Activated CD8-positive, alpha-beta T cell treated with anti-CD3 and anti-CD28 coated beads for 36 hours (primary cell): ENCODE results near the gene KCNIP3. TPM values are rescaled to one million over a fixed set of nuclear protein-coding genes. Genes with fewer than 3 reads are reported as not detected.
"Not testable (repeated sequence)": the region's sequence is repeated elsewhere in the genome, so short reads cannot be mapped to it uniquely, and the experiment has no call there.

Experiments
- ATAC-seq: fragments of 200-7000 bp; cut with Tn5 transposase; one replicate; pipeline ENCODE4 v1.10.0; 2021; ENCODE audit warnings: mild to moderate bottlenecking, moderate library complexity
- CTCF ChIA-PET: fragments of 350-600 bp; sonication (Branson Sonifier 250); formaldehyde crosslinking; loops from one replicate; lab custom pipeline; 2021; ENCODE audit warnings: antibody characterized with exemption; lab: Charles Lee
- POLR2A ChIA-PET: fragments of 350-600 bp; sonication (Branson Sonifier 250); formaldehyde crosslinking; loops from one replicate; lab custom pipeline; 2021; ENCODE audit warnings: antibody characterized with exemption; lab: Charles Lee
- DNase-seq: peaks from one replicate; pipeline ENCODE4 v3.0.0-alpha.2; 2020
- H3K27ac Mint-ChIP-seq: one replicate; pipeline ENCODE4 v1.8.0; 2021; ENCODE audit warnings: mild to moderate bottlenecking, mixed read lengths
- H3K27me3 Mint-ChIP-seq: one replicate; pipeline ENCODE4 v1.8.0; 2021; ENCODE audit warnings: mixed read lengths
- H3K36me3 Mint-ChIP-seq: one replicate; pipeline ENCODE4 v1.8.0; 2021; ENCODE audit warnings: low read depth, mixed read lengths
- H3K4me1 Mint-ChIP-seq: one replicate; pipeline ENCODE4 v1.8.0; 2021; ENCODE audit warnings: low read depth, mixed read lengths
- H3K4me3 Mint-ChIP-seq: one replicate; pipeline ENCODE4 v1.8.0; 2021; ENCODE audit warnings: mild to moderate bottlenecking, moderate library complexity, mixed read lengths
- H3K9me3 Mint-ChIP-seq: one replicate; pipeline ENCODE4 v1.8.0; 2021; ENCODE audit warnings: mixed read lengths
- intact Hi-C: fragments of 100-400 bp; cut with micrococcal nuclease; formaldehyde crosslinking; loops from one replicate; pipeline ENCODE4 v1.10.0; 2022
- total RNA-seq, 2 experiments: library from RNA; stranded (reverse); gene quantifications; one replicate each; pipeline ENCODE4 v1.2.3, GENCODE V29; 2021
- TF ChIP-seq, protein P1 (sequence below): fragments of 200-600 bp; IDR thresholded peaks from one replicate; pipeline ENCODE4 v1.8.0; 2022; ENCODE audit warnings: antibody characterized with exemption, mild to moderate bottlenecking

Gene KCNIP3
- total RNA-seq, 2 experiments from 2014 or later: not detected

DNA sequence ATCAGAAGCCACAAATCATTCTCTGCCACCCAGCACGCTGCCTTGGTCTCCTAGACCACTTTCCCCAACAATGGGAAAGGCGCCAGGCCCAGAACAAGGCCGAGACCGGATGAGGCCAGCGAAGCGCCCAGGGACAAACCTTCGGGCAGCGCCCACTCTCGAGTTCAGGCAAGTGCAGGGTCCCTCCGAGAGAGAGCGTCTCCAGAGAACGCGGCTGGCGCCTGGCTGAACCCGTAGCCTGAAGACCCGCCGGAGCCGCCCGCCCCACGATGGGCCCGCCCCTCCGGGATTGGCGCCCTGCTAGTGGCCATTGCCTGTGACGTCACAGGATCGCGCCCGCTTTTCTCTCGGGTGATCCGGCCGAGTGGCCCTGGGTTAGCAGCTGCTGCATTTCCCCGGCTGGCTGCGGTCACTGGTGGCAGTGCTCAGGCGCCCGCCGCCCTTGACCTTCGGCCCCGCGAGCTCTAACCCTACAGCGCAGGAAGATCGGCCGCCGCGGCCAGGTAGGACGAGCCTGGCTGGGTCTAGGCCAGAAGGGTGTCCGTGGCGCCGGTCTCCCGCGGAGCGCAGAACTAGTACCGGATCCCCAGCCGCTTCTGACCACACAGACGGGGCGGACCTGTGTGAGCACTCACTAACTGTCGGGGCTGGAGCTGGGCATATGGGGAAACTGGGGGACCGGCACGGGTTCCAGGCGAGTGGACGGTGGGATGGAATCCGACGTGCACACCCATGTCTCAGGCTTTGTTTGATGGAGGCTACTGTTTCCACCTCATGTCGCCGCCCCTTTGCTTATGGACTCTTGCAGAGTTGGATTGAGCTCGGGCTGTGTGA, 105.4 kb downstream of the KCNIP3 start, which contains the start of gene FAHD2A:
Gene FAHD2A, plus strand, starts transcription at position 339 of the 834 bp plus-strand sequence. CDS start 2,851 bp downstream, outside the sequence.
- POLR2A ChIA-PET: interaction anchor here (1.0 kb wide), 1 partner anchor 58 kb away, joined by 3 read pairs; no protein-coding TSS in a partner anchor
- CTCF ChIA-PET: interaction anchor here (1.5 to 3.7 kb wide), 6 partner anchors 10 to 237 kb away, joined by 4 to 25 read pairs (median 10); partner anchors contain the start of gene ZNF2
- DNase-seq: peak; percentile 98
- Mint-ChIP-seq H3K9me3 (no peaks in the 10 kb centered on the region), H3K4me1 (peaks cover 16% of the 10 kb centered on the region), H3K27ac (peak within 1 kb of the TSS; percentile 95), H3K27me3 (no peaks in the 10 kb centered on the region), H3K4me3 (peak within 1 kb of the TSS; percentile 96), H3K36me3 (no peaks in the 10 kb centered on the region)
- ATAC-seq: peak; percentile 95
- intact Hi-C loops: no loop called here
- TF ChIP-seq, protein P1, sequence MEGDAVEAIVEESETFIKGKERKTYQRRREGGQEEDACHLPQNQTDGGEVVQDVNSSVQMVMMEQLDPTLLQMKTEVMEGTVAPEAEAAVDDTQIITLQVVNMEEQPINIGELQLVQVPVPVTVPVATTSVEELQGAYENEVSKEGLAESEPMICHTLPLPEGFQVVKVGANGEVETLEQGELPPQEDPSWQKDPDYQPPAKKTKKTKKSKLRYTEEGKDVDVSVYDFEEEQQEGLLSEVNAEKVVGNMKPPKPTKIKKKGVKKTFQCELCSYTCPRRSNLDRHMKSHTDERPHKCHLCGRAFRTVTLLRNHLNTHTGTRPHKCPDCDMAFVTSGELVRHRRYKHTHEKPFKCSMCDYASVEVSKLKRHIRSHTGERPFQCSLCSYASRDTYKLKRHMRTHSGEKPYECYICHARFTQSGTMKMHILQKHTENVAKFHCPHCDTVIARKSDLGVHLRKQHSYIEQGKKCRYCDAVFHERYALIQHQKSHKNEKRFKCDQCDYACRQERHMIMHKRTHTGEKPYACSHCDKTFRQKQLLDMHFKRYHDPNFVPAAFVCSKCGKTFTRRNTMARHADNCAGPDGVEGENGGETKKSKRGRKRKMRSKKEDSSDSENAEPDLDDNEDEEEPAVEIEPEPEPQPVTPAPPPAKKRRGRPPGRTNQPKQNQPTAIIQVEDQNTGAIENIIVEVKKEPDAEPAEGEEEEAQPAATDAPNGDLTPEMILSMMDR: no peak

DNA sequence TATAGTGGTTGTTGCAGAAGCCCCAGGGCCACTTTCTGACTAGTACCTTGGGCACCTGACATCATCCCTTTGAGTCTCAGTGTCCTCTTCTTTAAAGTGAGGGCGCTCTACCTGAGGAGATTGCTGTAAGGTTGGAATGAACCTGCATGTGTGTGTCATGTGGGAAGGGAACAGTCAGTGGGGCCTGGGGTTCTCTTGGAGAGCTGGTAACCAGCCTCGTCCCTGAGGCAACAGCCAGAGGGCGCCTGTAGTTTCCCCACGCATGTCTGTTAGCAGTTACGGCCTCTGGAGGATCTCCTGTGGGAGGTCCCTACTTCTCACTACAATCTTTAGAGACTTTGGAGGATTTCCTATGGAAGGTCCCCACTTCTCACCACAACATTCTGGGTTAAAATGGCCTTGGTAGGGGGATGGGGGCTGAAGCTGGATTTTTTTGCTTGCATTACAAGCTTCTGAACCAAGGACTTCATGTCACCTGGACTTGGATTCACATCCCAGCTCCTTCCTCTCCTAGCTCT, 106.1 kb downstream of the KCNIP3 start:
- CTCF ChIA-PET: interaction anchor here (1.5 to 3.7 kb wide), 6 partner anchors 10 to 238 kb away, joined by 4 to 25 read pairs (median 10); partner anchors contain the start of gene ZNF2
- intact Hi-C loops, H3K27me3 Mint-ChIP-seq, H3K36me3 Mint-ChIP-seq, H3K9me3 Mint-ChIP-seq: not testable (repeated sequence)
- peak overlapping the region; percentile 95 for H3K27ac Mint-ChIP-seq
- TF ChIP-seq, protein P1: peak; percentile 28
- DNase-seq (peak; percentile 58), ATAC-seq (peak; percentile 39)
- POLR2A ChIA-PET: interaction anchor here (1.0 kb wide), 1 partner anchor 58 kb away, joined by 3 read pairs; no protein-coding TSS in a partner anchor
- peak overlapping the region; percentile 96 for H3K4me3 Mint-ChIP-seq
- peaks cover 16% of the 10 kb centered on the region for H3K4me1 Mint-ChIP-seq

DNA sequence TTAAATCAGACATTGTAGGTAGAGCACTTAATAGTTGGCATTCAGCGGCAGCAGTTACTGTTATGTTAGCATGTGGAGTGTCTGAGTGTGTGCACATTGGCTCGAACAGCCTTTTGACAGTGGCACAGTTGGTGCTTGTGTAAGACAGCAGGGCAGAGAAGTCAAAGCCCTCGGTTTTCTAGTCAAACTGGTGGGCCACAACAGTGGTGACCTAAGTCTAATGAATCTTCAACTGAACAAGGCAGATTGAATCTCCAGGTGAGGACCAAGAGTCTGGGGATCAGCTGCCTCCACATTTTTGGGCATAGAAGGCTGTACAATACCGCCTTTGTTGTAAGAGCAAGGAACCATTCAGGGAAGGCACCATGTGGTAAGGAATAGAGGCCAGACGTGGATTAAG, 106.7 kb downstream of the KCNIP3 start:
- intact Hi-C loops, ATAC-seq, DNase-seq, H3K36me3 Mint-ChIP-seq, H3K9me3 Mint-ChIP-seq, H3K27me3 Mint-ChIP-seq: not testable (repeated sequence)
- Mint-ChIP-seq H3K4me1 (peaks cover 16% of the 10 kb centered on the region), H3K27ac (peak overlapping the region; percentile 20), H3K4me3 (peak overlapping the region; percentile 96)
- POLR2A ChIA-PET: interaction anchor here (1.0 kb wide), 1 partner anchor 59 kb away, joined by 3 read pairs; no protein-coding TSS in a partner anchor
- CTCF ChIA-PET: interaction anchor here (1.5 to 3.7 kb wide), 6 partner anchors 9 to 239 kb away, joined by 4 to 25 read pairs (median 10); partner anchors contain the start of gene ZNF2

DNA sequence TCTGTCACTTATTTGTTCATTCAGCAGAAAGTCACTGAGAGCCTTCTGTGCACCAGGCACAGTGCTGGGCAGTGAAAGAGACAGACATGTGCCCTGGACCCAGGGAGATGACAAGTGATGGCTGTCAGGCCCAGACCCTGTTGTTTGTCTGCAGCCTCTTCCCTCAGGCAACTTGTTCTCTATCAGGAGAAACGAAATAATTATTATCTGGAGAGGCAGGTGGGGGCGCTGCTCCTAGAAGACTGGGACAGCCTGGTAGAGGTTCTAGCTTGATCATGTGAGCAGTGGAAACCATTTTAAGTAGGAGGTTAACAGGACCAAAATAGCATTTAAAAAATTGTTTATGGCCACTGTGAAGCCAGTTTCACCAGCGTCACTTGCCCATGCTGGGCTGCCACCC, 107.5 kb downstream of the KCNIP3 start:
- ATAC-seq, H3K9me3 Mint-ChIP-seq, intact Hi-C loops, CTCF ChIA-PET, POLR2A ChIA-PET, H3K27me3 Mint-ChIP-seq, H3K36me3 Mint-ChIP-seq, DNase-seq, H3K27ac Mint-ChIP-seq, H3K4me3 Mint-ChIP-seq: not testable (repeated sequence)
- peaks cover 16% of the 10 kb centered on the region for H3K4me1 Mint-ChIP-seq

DNA sequence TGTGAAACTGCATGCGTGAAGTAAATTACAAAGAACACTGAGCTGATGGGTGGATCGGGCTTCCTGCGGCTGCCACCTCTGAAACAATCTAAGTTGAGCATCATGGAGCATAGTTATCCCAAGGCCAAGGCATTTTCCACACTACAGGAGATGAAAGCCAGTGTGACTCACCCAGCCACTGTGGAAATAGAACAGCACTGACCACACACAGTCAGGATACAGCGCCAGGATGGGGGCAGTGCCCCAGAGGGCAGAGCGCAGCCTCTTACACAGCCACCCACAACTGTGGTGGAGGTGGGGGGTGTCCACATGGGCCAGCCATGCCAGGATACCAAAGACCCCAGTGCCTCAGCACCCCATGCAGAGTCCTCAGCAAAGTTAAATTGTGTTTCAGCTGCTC, 114.1 kb downstream of the KCNIP3 start:
- H3K4me1 Mint-ChIP-seq, H3K4me3 Mint-ChIP-seq, CTCF ChIA-PET, POLR2A ChIA-PET, DNase-seq, intact Hi-C loops, H3K27me3 Mint-ChIP-seq, ATAC-seq, H3K27ac Mint-ChIP-seq, H3K36me3 Mint-ChIP-seq, H3K9me3 Mint-ChIP-seq: not testable (repeated sequence)

DNA sequence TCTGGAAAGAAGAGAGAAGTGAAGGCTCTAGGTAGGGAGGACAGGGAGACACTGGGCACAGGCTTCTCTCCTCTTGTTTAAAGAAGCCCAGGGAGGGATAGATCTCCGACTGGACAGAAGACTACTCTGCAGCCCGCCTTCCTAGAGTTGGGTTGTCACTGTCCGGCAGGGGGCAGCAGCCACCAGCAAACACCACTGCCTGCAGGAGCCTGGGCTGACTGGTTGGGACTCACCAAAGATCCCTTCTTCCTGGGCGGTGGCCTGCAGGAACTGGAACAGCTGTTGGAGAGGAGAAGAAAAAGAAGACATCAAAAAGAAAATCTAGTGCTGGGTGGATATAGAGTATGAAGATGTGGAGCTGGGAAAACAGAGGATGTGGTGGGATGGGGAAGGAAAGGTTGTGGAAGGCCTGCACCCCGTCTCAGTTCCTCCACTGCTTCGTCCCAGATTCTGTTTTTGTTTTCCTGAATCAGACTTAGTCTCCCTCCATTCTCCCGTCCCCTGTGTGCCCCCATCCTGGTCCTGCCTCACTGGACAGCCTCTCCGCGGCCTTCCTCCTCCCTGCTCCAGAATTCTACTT, 117.0 kb downstream of the KCNIP3 start:
- H3K9me3 Mint-ChIP-seq, H3K27me3 Mint-ChIP-seq, POLR2A ChIA-PET, H3K4me1 Mint-ChIP-seq, H3K27ac Mint-ChIP-seq, H3K36me3 Mint-ChIP-seq, intact Hi-C loops, H3K4me3 Mint-ChIP-seq: not testable (repeated sequence)
- CTCF ChIA-PET: interaction anchor here (1.2 to 1.7 kb wide), 3 partner anchors 11 to 315 kb away, joined by 3 to 4 read pairs (median 3); partner anchors contain the start of gene FAHD2A
- TF ChIP-seq, protein P1: peak; percentile 71
- ATAC-seq (peak; percentile 87), DNase-seq (peak; percentile 76)

DNA sequence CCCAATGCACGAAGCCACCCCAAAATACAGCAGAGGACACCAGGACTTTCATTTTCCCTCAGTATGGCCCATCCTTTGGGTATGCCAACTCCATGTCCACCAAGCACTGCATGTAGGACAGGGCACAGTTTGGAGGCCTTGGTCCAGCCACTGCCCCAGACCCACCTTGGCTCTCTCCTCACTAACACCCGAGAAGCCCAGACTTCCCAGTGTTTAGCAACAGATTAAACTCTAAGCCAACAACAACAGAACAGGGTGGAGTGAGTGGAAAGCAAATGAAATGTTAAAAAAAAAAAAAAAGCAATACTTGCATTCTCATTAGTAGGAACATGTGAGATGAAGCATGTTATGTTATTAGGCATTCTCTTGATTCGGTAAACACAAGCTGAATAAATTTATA, 118.0 kb downstream of the KCNIP3 start:
- H3K27ac Mint-ChIP-seq, DNase-seq, POLR2A ChIA-PET, H3K4me1 Mint-ChIP-seq, H3K36me3 Mint-ChIP-seq, H3K9me3 Mint-ChIP-seq, intact Hi-C loops, H3K4me3 Mint-ChIP-seq, CTCF ChIA-PET, ATAC-seq, H3K27me3 Mint-ChIP-seq: not testable (repeated sequence)

DNA sequence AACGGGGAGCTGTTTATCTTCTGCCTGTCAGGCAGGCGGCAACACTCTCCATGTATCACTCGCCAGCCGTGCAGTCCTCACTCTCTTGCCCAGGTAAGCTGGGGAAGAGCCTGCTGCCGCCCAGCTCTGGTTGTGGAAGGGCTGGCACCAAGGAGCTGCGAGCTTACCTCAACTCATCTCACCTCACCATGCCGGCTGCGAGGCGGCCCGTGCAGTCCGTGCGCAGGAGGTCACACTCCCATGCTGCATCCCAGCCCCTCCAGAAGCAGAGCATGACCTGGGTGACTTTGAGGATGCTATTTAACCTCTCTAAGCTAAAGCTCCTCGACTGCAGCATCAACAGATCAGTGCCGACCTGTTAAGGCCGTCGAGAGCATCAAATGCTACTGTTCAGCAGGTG, 118.4 kb downstream of the KCNIP3 start:
- CTCF ChIA-PET, H3K4me1 Mint-ChIP-seq: not testable (repeated sequence)

More for the DNA sequence above, 118.4 kb downstream of the KCNIP3 start:
- ATAC-seq, H3K36me3 Mint-ChIP-seq, DNase-seq, intact Hi-C loops, H3K27ac Mint-ChIP-seq, H3K9me3 Mint-ChIP-seq, H3K27me3 Mint-ChIP-seq, H3K4me3 Mint-ChIP-seq, POLR2A ChIA-PET: not testable (repeated sequence)
